HuH-7.5 (cell line): ENCODE measurements around the gene HCAR1.
"Not testable (repeated sequence)": the region's sequence is repeated elsewhere in the genome, so short reads cannot be mapped to it uniquely, and the experiment has no call there.

ENCODE experiments used
- DNase-seq: peaks from one replicate; pipeline ENCODE4 v3.0.0; 2011; ENCODE audit warnings: low spot score

Gene HCAR1

GRCh38 chr12:122721057-122721545, 9.5 kb downstream of the HCAR1 start:
- DNase-seq, result no peak

GRCh38 chr12:122716658-122717057, 14.0 kb downstream of the HCAR1 start, which contains the start of gene HCAR3:
Gene HCAR3 (minus strand): TSS chr12:122716811. CDS start chr12:122716737, 74 bp downstream.
- not testable (repeated sequence) for DNase-seq

- not testable (repeated sequence) for DNase-seq
Observed at GRCh38 chr12:122715211-122715610, 15.4 kb downstream of the HCAR1 start.

GRCh38 chr12:122713491-122714188, 17.0 kb downstream of the HCAR1 start:
- not testable (repeated sequence) for DNase-seq

- DNase-seq, result not testable (repeated sequence)
Observed at GRCh38 chr12:122711266-122711665, 19.4 kb downstream of the HCAR1 start.

- DNase-seq, result not testable (repeated sequence)
Observed at GRCh38 chr12:122710341-122710740, 20.3 kb downstream of the HCAR1 start.

- not testable (repeated sequence) for DNase-seq
Observed at GRCh38 chr12:122709287-122709686, 21.4 kb downstream of the HCAR1 start.

- DNase-seq, result not testable (repeated sequence)
Observed at GRCh38 chr12:122703841-122704240, 26.8 kb downstream of the HCAR1 start.

GRCh38 chr12:122702890-122703611, 27.6 kb downstream of the HCAR1 start, which contains the start of gene HCAR2:
Gene HCAR2 (minus strand): TSS chr12:122703357. CDS start chr12:122703283, 74 bp downstream.
- DNase-seq, result not testable (repeated sequence)

GRCh38 chr12:122701481-122701880, 29.2 kb downstream of the HCAR1 start:
- not testable (repeated sequence) for DNase-seq

GRCh38 chr12:122700038-122700710, 30.5 kb downstream of the HCAR1 start:
- DNase-seq, result not testable (repeated sequence)

- not testable (repeated sequence) for DNase-seq
Observed at GRCh38 chr12:122696922-122697321, 33.7 kb downstream of the HCAR1 start.

GRCh38 chr12:122691566-122691965, 39.1 kb downstream of the HCAR1 start:
- no peak for DNase-seq

- no peak for DNase-seq
Observed at GRCh38 chr12:122688291-122688690, 42.4 kb downstream of the HCAR1 start.

- no peak for DNase-seq
Observed at GRCh38 chr12:122687086-122687485, 43.6 kb downstream of the HCAR1 start.

- no peak for DNase-seq
Observed at GRCh38 chr12:122686538-122686937, 44.1 kb downstream of the HCAR1 start.

- no peak for DNase-seq
Observed at GRCh38 chr12:122684297-122684813, 46.3 kb downstream of the HCAR1 start.

- no peak for DNase-seq
Observed at GRCh38 chr12:122681814-122682213, 48.8 kb downstream of the HCAR1 start.

GRCh38 chr12:122680989-122681388, 49.7 kb downstream of the HCAR1 start:
- DNase-seq, result not testable (repeated sequence)

GRCh38 chr12:122676781-122677180, 53.9 kb downstream of the HCAR1 start:
- DNase-seq, result not testable (repeated sequence)
